ENCODE results near the gene FOLR2.

FOLR2 gene

GRCh38 chr11:72254299-72254993 lies 37.9 kb downstream of the FOLR2 start:
- no peak overlapping the region for H3K27ac ChIP-seq (ENCODE audit: low read depth, low read length, poor library complexity, severe bottlenecking)
- H3K27me3 ChIP-seq (ENCODE audit: insufficient read depth, low read length) = no peaks in the 10 kb centered on the region; the same call in 1 of the 2 replicates
- no peak overlapping the region for H3K4me3 ChIP-seq (ENCODE audit: low read depth, low read length, poor library complexity, severe bottlenecking)
- H3K4me1 ChIP-seq (ENCODE audit: insufficient read depth, low read length, severe bottlenecking) = no peaks in the 10 kb centered on the region
- H3K79me2 ChIP-seq (ENCODE audit: insufficient read depth, low read length) = no peaks in the 10 kb centered on the region
- TF ChIP-seq EZH2 (IDR thresholded peaks at IDR 0.05; ENCODE audit: borderline replicate concordance, low read length) (no peak), CTCF (IDR thresholded peaks at IDR 0.05; ENCODE audit: low read length) (no peak)
- H2AFZ ChIP-seq (ENCODE audit: low read length) = no peak overlapping the region
- H3K4me2 ChIP-seq (ENCODE audit: low read length) = no peak overlapping the region
- no peaks in the 10 kb centered on the region for H3K9me2 ChIP-seq (ENCODE audit: low read depth, low read length)
- H3K9ac ChIP-seq (ENCODE audit: low read length) = no peak overlapping the region
- H4K20me1 ChIP-seq (ENCODE audit: insufficient read depth, low read length) = no peaks in the 10 kb centered on the region
- H3K36me3 ChIP-seq (ENCODE audit: insufficient read depth, low read length) = no peaks in the 10 kb centered on the region; the same call in 1 of the 2 replicates
- no peaks in the 10 kb centered on the region for H3F3A ChIP-seq (ENCODE audit: insufficient read depth, low read length)
- no peaks in the 10 kb centered on the region for H3K9me3 ChIP-seq (ENCODE audit: low read length)

DNA sequence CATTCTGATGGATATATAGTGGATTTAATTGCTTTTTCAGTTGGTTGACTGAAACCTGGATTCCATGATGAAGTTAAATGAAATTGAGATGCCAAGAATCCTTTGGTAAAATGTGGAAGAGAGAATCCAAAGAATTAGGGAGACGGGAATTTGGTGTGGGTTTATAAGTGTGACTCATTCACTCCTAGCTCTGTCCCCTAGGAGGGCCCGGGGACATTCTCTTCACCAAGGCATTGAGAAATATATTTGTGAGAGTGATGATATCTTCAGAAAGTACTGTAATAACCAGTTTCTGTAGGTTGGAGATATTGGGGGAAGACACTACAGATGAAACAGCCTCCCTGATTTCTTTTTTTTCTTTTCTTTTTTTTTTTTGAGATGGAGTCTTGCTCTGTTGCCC lies 41.0 kb downstream of the FOLR2 start:
- Histone ChIP-seq H4K20me1 (ENCODE audit: insufficient read depth, low read length) (no peaks in the 10 kb centered on the region), H3K36me3 (ENCODE audit: insufficient read depth, low read length) (no peaks in the 10 kb centered on the region; the same call in 1 of the 2 replicates), H3K4me1 (ENCODE audit: insufficient read depth, low read length, severe bottlenecking) (no peaks in the 10 kb centered on the region), H3F3A (ENCODE audit: insufficient read depth, low read length) (no peaks in the 10 kb centered on the region), H3K4me3 (ENCODE audit: low read depth, low read length, poor library complexity, severe bottlenecking) (no peak overlapping the region), H3K27me3 (ENCODE audit: insufficient read depth, low read length) (no peaks in the 10 kb centered on the region; the same call in 1 of the 2 replicates), H3K9me2 (ENCODE audit: low read depth, low read length) (no peaks in the 10 kb centered on the region), H3K27ac (ENCODE audit: low read depth, low read length, poor library complexity, severe bottlenecking) (no peak overlapping the region), H3K79me2 (ENCODE audit: insufficient read depth, low read length) (no peaks in the 10 kb centered on the region), H3K9me3 (ENCODE audit: low read length) (no peaks in the 10 kb centered on the region), H2AFZ (ENCODE audit: low read length) (no peak overlapping the region), H3K4me2 (ENCODE audit: low read length) (no peak overlapping the region), H3K9ac (ENCODE audit: low read length) (no peak overlapping the region)
- no peak for TF ChIP-seq EZH2 (IDR thresholded peaks at IDR 0.05; ENCODE audit: borderline replicate concordance, low read length)
- no peak for TF ChIP-seq CTCF (IDR thresholded peaks at IDR 0.05; ENCODE audit: low read length)

DNA sequence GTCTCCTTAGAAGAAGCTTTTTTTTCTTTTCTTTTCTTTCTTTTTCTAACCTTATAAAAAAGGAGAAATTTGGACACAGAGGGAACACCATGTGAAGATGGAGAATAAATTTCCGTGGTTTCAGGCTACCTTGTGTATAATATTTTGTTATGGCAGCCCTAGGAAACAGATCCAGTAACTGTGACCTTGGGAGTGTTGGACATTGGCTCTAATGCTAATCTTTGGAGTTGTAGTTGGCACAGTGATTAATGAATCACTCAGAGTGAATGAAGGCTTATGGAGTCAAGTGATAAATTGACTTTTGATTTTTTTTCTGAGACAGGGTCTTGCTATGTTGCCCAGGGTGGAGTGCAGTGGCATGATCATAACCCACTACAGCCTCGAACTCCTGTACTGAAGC lies 42.9 kb downstream of the FOLR2 start:
- Histone ChIP-seq H3K4me2 (ENCODE audit: low read length) (no peak overlapping the region), H2AFZ (ENCODE audit: low read length) (no peak overlapping the region), H3K27ac (ENCODE audit: low read depth, low read length, poor library complexity, severe bottlenecking) (no peak overlapping the region), H3K79me2 (ENCODE audit: insufficient read depth, low read length) (no peaks in the 10 kb centered on the region), H3F3A (ENCODE audit: insufficient read depth, low read length) (no peaks in the 10 kb centered on the region), H3K9ac (ENCODE audit: low read length) (no peak overlapping the region), H4K20me1 (ENCODE audit: insufficient read depth, low read length) (no peaks in the 10 kb centered on the region), H3K9me2 (ENCODE audit: low read depth, low read length) (no peaks in the 10 kb centered on the region), H3K4me1 (ENCODE audit: insufficient read depth, low read length, severe bottlenecking) (no peaks in the 10 kb centered on the region), H3K4me3 (ENCODE audit: low read depth, low read length, poor library complexity, severe bottlenecking) (no peak overlapping the region), H3K9me3 (ENCODE audit: low read length) (no peaks in the 10 kb centered on the region), H3K27me3 (ENCODE audit: insufficient read depth, low read length) (no peaks in the 10 kb centered on the region), H3K36me3 (ENCODE audit: insufficient read depth, low read length) (no peaks in the 10 kb centered on the region; the same call in 1 of the 2 replicates)
- TF ChIP-seq EZH2 (IDR thresholded peaks at IDR 0.05; ENCODE audit: borderline replicate concordance, low read length) (no peak), CTCF (IDR thresholded peaks at IDR 0.05; ENCODE audit: low read length) (no peak)

Measured in OCI-LY1 (cell line).